ENCODE data around the gene DMGDH.

DMGDH gene

DNA sequence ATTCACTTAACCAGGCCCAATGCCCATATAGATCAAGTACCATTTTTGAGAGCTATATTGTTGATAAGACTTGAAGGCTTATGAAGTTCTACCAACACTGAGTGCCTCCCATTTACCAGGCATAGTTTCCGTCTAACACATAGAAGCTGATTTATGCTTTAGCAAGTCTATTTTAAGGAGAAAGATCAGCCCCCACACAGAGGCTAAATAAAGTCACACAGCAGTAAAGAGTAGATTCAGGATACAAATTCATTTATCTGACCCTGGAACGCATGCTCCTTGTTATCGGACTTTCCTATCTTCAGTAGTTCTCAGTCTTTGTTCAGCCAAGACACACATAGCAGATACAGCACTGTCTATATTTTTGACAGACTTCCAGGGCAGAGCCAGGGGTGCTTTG, 34.2 kb downstream of the DMGDH start:
- TF ChIP-seq, protein P1, sequence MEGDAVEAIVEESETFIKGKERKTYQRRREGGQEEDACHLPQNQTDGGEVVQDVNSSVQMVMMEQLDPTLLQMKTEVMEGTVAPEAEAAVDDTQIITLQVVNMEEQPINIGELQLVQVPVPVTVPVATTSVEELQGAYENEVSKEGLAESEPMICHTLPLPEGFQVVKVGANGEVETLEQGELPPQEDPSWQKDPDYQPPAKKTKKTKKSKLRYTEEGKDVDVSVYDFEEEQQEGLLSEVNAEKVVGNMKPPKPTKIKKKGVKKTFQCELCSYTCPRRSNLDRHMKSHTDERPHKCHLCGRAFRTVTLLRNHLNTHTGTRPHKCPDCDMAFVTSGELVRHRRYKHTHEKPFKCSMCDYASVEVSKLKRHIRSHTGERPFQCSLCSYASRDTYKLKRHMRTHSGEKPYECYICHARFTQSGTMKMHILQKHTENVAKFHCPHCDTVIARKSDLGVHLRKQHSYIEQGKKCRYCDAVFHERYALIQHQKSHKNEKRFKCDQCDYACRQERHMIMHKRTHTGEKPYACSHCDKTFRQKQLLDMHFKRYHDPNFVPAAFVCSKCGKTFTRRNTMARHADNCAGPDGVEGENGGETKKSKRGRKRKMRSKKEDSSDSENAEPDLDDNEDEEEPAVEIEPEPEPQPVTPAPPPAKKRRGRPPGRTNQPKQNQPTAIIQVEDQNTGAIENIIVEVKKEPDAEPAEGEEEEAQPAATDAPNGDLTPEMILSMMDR (IDR thresholded peaks at IDR 0.05; ENCODE audit: borderline replicate concordance, control extremely low read depth, extremely low read depth, insufficient read depth, missing control alignments) = no peak
- DNase-seq (ENCODE audit: low spot score) = no peak
- in situ Hi-C loops (cut with MboI; ENCODE audit: low sequenced_read_pairs, unreplicated experiment) = no loop called here

DNA sequence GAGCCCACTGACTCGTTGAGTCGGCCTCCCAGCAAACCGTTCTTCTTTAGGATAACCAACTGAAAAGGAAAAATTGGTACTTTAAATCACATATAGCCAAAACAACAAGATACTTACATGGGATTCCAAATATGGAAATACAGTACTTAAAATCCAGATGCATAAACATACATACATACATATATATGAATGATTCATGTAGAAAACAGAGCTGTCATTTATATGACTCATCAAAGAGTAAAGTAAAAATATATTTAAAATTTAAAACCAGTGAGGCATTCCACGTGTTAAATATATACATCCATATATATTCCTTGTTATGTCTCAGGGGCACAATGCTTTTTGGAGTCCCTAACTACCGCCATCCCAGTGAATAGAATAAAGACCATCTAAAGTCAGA, 36.7 kb downstream of the DMGDH start:
- DNase-seq (ENCODE audit: low spot score) = no peak
- in situ Hi-C loops (cut with MboI; ENCODE audit: low sequenced_read_pairs, unreplicated experiment) = no loop called here
- TF ChIP-seq, protein P1 (IDR thresholded peaks at IDR 0.05; ENCODE audit: borderline replicate concordance, control extremely low read depth, extremely low read depth, insufficient read depth, missing control alignments) = no peak

DNA sequence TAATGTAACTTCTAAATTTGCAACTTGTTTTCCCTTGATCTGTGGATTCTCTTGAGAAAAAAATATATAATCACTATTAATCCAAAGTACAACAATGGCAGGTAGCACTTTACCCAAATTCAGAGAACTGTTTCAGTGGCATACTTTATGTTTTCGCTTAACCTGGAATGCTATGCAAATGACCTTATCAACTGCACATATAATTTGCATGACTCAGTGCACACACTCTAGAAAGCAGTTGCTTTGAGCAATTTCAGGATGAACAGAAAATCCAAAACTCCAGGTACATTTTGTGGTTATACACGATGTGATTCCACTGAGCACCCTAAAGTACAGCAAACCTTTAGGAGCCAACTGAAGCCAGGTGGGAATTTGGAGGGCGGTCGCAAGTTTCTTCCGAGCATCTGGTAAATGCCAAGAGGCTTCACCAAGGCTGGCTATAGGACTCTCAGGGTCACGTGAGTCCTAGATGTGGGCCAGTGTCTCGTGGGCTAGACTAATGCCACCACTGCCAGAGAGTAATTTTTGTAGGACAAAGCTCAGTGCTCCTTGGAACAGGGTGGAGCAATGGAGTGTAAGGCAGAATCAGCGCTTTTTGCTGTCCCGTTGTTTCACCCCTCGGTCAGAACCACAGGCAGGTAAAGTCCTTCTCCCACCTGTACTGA, 37.3 kb downstream of the DMGDH start:
- TF ChIP-seq, protein P1 (IDR thresholded peaks at IDR 0.05; ENCODE audit: borderline replicate concordance, control extremely low read depth, extremely low read depth, insufficient read depth, missing control alignments) = no peak
- DNase-seq (ENCODE audit: low spot score) = no peak
- in situ Hi-C loops (cut with MboI; ENCODE audit: low sequenced_read_pairs, unreplicated experiment) = no loop called here

DNA sequence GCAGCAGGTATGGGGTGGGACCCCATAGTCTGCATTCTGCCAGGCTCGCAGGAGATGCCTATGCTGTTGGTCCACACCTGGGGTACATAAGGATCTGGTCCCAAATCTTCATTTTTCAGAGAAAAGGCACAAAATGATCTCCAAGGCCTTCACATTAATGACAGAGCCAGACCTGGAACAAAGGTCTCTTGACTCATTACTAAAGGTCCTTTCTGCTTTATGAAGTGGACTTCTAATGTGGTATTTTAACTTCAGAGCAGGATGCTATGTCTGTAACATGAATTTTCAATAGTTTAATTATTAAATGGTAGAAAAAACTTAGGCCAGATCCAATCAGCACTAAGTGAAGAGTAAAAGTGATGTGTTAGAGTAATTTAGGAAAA, 38.0 kb downstream of the DMGDH start:
- DNase-seq (ENCODE audit: low spot score) = no peak
- in situ Hi-C loops (cut with MboI; ENCODE audit: low sequenced_read_pairs, unreplicated experiment) = no loop called here
- TF ChIP-seq, protein P1 (IDR thresholded peaks at IDR 0.05; ENCODE audit: borderline replicate concordance, control extremely low read depth, extremely low read depth, insufficient read depth, missing control alignments) = no peak

DNA sequence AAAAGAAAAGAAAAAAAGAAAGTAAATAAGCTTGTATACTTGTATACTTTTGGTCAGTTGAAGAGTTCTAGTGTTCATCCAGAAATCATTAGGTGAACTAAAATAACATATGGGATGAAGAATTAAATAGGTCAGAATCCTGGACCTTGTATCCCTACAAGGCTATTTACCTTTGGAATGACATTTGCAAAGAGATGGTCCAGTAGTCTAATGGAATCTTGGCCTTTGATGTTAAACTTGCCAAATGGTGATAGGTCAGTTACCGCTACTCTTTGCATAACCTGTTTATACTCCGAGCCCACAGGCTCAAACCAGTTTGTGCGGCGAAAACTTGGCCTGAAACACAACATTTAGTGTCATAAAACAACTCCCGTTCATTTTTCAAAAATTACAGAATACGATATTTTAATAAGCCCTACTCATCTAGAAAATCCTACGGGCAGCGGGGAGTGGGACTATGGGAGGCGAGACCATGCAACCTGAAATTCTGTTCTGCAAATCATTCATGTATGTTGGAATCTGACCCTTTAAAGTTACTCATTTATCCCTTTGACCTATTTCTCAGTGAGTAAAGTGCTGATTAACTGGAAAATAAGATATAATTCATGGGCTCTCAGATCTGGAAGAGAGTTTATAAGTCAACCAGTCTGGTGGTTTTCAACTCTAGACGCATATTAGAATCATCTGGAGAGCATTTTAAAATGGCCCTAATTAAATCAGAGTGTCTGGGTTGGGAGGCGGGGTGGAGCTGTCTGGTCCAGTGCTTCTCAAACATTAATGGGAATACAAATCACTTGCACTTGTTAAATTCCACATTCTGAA, 38.6 kb downstream of the DMGDH start:
- TF ChIP-seq, protein P1 (IDR thresholded peaks at IDR 0.05; ENCODE audit: borderline replicate concordance, control extremely low read depth, extremely low read depth, insufficient read depth, missing control alignments) = no peak
- DNase-seq (ENCODE audit: low spot score) = no peak
- in situ Hi-C loops (cut with MboI; ENCODE audit: low sequenced_read_pairs, unreplicated experiment) = no loop called here

DNA sequence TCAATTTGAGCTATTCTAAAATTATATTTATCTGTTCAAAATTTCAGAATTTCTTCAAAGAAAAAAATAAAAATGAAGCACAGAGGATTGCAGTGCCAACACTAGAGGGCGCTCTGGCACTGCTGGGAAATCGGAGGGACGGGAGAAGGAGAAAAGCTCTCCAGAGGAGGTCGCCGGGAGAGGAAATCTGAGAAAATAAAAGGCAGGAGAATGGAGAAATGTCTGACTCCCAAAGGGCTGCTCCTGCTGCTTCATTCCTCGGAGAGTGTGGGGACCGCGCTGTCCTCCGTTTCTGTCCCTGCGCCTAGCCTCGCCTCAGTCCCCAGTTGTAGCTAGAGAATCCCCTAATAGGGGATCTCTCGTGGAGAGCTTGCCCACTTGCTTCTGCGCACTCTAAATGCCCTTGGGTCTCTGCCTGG, 44.4 kb downstream of the DMGDH start:
- TF ChIP-seq, protein P1 (IDR thresholded peaks at IDR 0.05; ENCODE audit: borderline replicate concordance, control extremely low read depth, extremely low read depth, insufficient read depth, missing control alignments) = peak; percentile 70
- DNase-seq (ENCODE audit: low spot score) = peak; percentile 46
- in situ Hi-C loops (cut with MboI; ENCODE audit: low sequenced_read_pairs, unreplicated experiment) = loop anchor here (10.0 kb wide), 2 partner anchors 90 to 440 kb away; partner anchors contain the start of gene BHMT

Measured in GM13976 (cell line).